NT2/D1 (cell line): ENCODE measurements around the gene RNF19B.

Source experiments
- YY1 ChIP-seq: IDR thresholded peaks from 2 replicates; pipeline ENCODE4 v1.6.1; 2011; ENCODE audit not compliant: insufficient read length, insufficient read depth
- ZNF274 ChIP-seq: IDR thresholded peaks from 2 replicates; pipeline ENCODE4 v1.6.1; 2011; ENCODE audit warnings: mild to moderate bottlenecking, low read depth, low read length

DNA sequence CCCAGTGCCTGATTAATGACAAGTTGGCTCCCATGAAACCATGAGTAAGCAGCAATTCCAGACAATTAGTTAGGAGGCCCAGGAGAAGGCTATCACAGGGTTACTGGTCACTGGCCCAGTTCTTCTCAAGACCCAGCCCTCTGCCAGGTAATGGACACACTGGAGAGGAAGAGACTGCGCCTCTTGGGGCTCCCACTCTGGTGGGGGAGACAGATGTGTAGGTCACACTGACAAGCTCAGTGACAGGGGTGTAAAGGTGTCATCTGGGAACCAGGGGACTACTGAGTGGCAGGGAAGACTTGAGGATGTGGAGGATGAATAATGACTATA lies 73.4 kb downstream of the RNF19B start:
- TF ChIP-seq ZNF274 (no peak), YY1 (no peak)
